GM12878 (cell line): Measurements from ENCODE around the gene VPS52.

Experiments used
- BACH1 ChIP-seq: fragments of 450-650 bp; IDR thresholded peaks from 2 replicates; pipeline ENCODE4 v1.6.1; 2017; ENCODE audit warnings: mild to moderate bottlenecking, borderline replicate concordance
- CHD1 ChIP-seq: IDR thresholded peaks from 2 replicates; pipeline ENCODE4 v1.6.1; 2012; ENCODE audit warnings: low read depth, low read length, improper control_type of control experiment
- EED ChIP-seq: sonication (generic); IDR thresholded peaks from 2 replicates; pipeline ENCODE4 v1.6.1; 2016; ENCODE audit warnings: antibody characterized with exemption, low read depth
- KLF5 ChIP-seq: fragments of 450-650 bp; IDR thresholded peaks from 2 replicates; pipeline ENCODE4 v1.6.1; 2014; ENCODE audit warnings: mild to moderate bottlenecking; ENCODE audit not compliant: partially characterized antibody
- NR2F1 ChIP-seq: fragments of 450-650 bp; conservative IDR thresholded peaks from 2 replicates; pipeline ENCODE4 v1.6.1; 2017; ENCODE audit warnings: mild to moderate bottlenecking
- POLR2A ChIP-seq: IDR thresholded peaks from 2 replicates; pipeline ENCODE4 v1.6.1; 2011; ENCODE audit warnings: low read depth, mild to moderate bottlenecking, low read length
- POLR2AphosphoS5 ChIP-seq: IDR thresholded peaks from 2 replicates; pipeline ENCODE4 v1.6.1; 2011; ENCODE audit warnings: mild to moderate bottlenecking, low read length, inconsistent platforms
- RFX5 ChIP-seq: IDR thresholded peaks from 2 replicates; pipeline ENCODE4 v1.6.1; 2011; ENCODE audit warnings: low read depth, low read length, improper control_type of control experiment
- SIN3A ChIP-seq: IDR thresholded peaks from 2 replicates; pipeline ENCODE4 v1.6.1; 2012; ENCODE audit warnings: low read depth, low read length, improper control_type of control experiment
- TF ChIP-seq, protein P1 (sequence below), 3 experiments: IDR thresholded peaks in 2 of 3; conservative IDR thresholded peaks in 1 of 3; 2 replicates each; pipeline ENCODE4 v1.5.1; 2011; ENCODE audit warnings: low read depth in 3 of 3, low read length in 3 of 3, mild to moderate bottlenecking in 3 of 3, control low read depth in 2 of 3, moderate library complexity in 2 of 3, inconsistent platforms in 1 of 3, mixed read lengths in 1 of 3; ENCODE audit not compliant: control insufficient read depth in 2 of 3, insufficient read depth in 1 of 3; ENCODE audit errors: extremely low read depth in 1 of 3
- TF ChIP-seq, protein P2 (sequence below): fragments of 450-650 bp; IDR thresholded peaks from 2 replicates; pipeline ENCODE4 v1.6.1; 2016; ENCODE audit warnings: mild to moderate bottlenecking
- TF ChIP-seq, protein P3 (sequence below): IDR thresholded peaks from 2 replicates; pipeline ENCODE4 v1.6.1; 2011; ENCODE audit warnings: mild to moderate bottlenecking, low read depth, low read length, moderate library complexity; ENCODE audit not compliant: insufficient replicate concordance
- TF ChIP-seq, protein P4 (sequence below): fragments of 450-650 bp; IDR thresholded peaks from 2 replicates; pipeline ENCODE4 v1.6.1; 2017; ENCODE audit warnings: mild to moderate bottlenecking, moderate library complexity

DNA sequence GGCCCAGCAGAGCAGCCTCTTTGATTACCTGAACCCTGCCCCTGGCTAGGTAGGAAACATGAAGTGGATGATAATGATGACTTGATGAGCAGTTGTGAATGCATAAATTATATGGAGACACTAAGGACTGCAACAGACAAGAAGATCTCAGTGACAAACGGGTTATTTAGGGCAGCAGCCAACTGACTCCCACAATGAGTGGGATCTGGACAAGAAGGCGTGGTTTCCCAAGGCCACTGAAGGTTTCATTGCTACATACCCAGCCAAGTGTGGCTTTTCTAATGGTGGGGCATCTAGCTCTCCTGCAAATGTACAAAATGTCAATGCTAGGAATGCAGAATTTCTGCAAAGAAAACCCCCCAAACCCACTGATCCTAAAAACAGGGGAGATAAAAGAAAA is 33.9 kb downstream of the VPS52 start:
- TF ChIP-seq, protein P1, sequence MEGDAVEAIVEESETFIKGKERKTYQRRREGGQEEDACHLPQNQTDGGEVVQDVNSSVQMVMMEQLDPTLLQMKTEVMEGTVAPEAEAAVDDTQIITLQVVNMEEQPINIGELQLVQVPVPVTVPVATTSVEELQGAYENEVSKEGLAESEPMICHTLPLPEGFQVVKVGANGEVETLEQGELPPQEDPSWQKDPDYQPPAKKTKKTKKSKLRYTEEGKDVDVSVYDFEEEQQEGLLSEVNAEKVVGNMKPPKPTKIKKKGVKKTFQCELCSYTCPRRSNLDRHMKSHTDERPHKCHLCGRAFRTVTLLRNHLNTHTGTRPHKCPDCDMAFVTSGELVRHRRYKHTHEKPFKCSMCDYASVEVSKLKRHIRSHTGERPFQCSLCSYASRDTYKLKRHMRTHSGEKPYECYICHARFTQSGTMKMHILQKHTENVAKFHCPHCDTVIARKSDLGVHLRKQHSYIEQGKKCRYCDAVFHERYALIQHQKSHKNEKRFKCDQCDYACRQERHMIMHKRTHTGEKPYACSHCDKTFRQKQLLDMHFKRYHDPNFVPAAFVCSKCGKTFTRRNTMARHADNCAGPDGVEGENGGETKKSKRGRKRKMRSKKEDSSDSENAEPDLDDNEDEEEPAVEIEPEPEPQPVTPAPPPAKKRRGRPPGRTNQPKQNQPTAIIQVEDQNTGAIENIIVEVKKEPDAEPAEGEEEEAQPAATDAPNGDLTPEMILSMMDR (IDR thresholded peaks at IDR 0.05 in 2 of 3, conservative IDR thresholded peaks at IDR 0.05 in 1 of 3; ENCODE audit: control insufficient read depth in 2 of 3, extremely low read depth in 1 of 3, insufficient read depth in 1 of 3, low read depth in 3 of 3, low read length in 3 of 3), result no peak
- TF ChIP-seq, protein P2, sequence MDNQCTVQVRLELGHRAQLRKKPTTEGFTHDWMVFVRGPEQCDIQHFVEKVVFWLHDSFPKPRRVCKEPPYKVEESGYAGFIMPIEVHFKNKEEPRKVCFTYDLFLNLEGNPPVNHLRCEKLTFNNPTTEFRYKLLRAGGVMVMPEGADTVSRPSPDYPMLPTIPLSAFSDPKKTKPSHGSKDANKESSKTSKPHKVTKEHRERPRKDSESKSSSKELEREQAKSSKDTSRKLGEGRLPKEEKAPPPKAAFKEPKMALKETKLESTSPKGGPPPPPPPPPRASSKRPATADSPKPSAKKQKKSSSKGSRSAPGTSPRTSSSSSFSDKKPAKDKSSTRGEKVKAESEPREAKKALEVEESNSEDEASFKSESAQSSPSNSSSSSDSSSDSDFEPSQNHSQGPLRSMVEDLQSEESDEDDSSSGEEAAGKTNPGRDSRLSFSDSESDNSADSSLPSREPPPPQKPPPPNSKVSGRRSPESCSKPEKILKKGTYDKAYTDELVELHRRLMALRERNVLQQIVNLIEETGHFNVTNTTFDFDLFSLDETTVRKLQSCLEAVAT, result no peak
- TF ChIP-seq, protein P3, sequence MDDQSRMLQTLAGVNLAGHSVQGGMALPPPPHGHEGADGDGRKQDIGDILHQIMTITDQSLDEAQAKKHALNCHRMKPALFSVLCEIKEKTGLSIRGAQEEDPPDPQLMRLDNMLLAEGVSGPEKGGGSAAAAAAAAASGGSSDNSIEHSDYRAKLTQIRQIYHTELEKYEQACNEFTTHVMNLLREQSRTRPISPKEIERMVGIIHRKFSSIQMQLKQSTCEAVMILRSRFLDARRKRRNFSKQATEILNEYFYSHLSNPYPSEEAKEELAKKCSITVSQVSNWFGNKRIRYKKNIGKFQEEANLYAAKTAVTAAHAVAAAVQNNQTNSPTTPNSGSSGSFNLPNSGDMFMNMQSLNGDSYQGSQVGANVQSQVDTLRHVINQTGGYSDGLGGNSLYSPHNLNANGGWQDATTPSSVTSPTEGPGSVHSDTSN, result no peak
- TF ChIP-seq EED, result no peak
- no peak for TF ChIP-seq BACH1
- TF ChIP-seq, protein P4, sequence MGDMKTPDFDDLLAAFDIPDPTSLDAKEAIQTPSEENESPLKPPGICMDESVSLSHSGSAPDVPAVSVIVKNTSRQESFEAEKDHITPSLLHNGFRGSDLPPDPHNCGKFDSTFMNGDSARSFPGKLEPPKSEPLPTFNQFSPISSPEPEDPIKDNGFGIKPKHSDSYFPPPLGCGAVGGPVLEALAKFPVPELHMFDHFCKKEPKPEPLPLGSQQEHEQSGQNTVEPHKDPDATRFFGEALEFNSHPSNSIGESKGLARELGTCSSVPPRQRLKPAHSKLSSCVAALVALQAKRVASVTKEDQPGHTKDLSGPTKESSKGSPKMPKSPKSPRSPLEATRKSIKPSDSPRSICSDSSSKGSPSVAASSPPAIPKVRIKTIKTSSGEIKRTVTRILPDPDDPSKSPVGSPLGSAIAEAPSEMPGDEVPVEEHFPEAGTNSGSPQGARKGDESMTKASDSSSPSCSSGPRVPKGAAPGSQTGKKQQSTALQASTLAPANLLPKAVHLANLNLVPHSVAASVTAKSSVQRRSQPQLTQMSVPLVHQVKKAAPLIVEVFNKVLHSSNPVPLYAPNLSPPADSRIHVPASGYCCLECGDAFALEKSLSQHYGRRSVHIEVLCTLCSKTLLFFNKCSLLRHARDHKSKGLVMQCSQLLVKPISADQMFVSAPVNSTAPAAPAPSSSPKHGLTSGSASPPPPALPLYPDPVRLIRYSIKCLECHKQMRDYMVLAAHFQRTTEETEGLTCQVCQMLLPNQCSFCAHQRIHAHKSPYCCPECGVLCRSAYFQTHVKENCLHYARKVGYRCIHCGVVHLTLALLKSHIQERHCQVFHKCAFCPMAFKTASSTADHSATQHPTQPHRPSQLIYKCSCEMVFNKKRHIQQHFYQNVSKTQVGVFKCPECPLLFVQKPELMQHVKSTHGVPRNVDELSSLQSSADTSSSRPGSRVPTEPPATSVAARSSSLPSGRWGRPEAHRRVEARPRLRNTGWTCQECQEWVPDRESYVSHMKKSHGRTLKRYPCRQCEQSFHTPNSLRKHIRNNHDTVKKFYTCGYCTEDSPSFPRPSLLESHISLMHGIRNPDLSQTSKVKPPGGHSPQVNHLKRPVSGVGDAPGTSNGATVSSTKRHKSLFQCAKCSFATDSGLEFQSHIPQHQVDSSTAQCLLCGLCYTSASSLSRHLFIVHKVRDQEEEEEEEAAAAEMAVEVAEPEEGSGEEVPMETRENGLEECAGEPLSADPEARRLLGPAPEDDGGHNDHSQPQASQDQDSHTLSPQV, result no peak
- TF ChIP-seq CHD1, result no peak
- no peak for TF ChIP-seq POLR2AphosphoS5
- TF ChIP-seq SIN3A, result no peak
- no peak for TF ChIP-seq RFX5
- TF ChIP-seq POLR2A, result no peak
- TF ChIP-seq NR2F1, result no peak
- TF ChIP-seq KLF5, result no peak
